ENCODE data around the gene CSNK1G2.

GRCh38 chr19:1980091-1980808, 39.3 kb downstream of the CSNK1G2 start:
- TF ChIP-seq, protein P1, sequence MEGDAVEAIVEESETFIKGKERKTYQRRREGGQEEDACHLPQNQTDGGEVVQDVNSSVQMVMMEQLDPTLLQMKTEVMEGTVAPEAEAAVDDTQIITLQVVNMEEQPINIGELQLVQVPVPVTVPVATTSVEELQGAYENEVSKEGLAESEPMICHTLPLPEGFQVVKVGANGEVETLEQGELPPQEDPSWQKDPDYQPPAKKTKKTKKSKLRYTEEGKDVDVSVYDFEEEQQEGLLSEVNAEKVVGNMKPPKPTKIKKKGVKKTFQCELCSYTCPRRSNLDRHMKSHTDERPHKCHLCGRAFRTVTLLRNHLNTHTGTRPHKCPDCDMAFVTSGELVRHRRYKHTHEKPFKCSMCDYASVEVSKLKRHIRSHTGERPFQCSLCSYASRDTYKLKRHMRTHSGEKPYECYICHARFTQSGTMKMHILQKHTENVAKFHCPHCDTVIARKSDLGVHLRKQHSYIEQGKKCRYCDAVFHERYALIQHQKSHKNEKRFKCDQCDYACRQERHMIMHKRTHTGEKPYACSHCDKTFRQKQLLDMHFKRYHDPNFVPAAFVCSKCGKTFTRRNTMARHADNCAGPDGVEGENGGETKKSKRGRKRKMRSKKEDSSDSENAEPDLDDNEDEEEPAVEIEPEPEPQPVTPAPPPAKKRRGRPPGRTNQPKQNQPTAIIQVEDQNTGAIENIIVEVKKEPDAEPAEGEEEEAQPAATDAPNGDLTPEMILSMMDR (IDR thresholded peaks at IDR 0.05): no peak
- TF ChIP-seq POLR2A (IDR thresholded peaks at IDR 0.05): no peak

All from thyroid gland (tissue), 4 donors.